DMS 273 treated with DMSO at 0.1 percent for 48 hours (cell line): ENCODE measurements around the gene MAGEA2B.
"Not testable (repeated sequence)": the region's sequence is repeated elsewhere in the genome, so short reads cannot be mapped to it uniquely, and the experiment has no call there.

ENCODE experiments used
- DNase-seq: peaks from one replicate; lab custom pipeline; 2025; lab: John Stamatoyannopoulos, UW

Gene MAGEA2B

GRCh38 chrX:152713815-152714787 lies at the start of gene MAGEA2B:
TSS of gene MAGEA2B (plus strand) at chrX:152714628. CDS start at chrX:152717107, 2,479 bp downstream.
- not testable (repeated sequence) for DNase-seq

- no peak for DNase-seq
Measured at GRCh38 chrX:152674135-152674534, 40.3 kb upstream of the MAGEA2B start.

- not testable (repeated sequence) for DNase-seq
Measured at GRCh38 chrX:152674652-152675051, 39.8 kb upstream of the MAGEA2B start.

- not testable (repeated sequence) for DNase-seq
Measured at GRCh38 chrX:152681012-152681411, 33.4 kb upstream of the MAGEA2B start.

- DNase-seq = not testable (repeated sequence)
Measured at GRCh38 chrX:152697952-152698931, 16.2 kb upstream of the MAGEA2B start, which contains the start of gene MAGEA3. TSS of gene MAGEA3 (plus strand) at chrX:152698794. CDS start at chrX:152700833, 2,039 bp downstream.

- not testable (repeated sequence) for DNase-seq
Measured at GRCh38 chrX:152700390-152700789, 14.0 kb upstream of the MAGEA2B start.

- not testable (repeated sequence) for DNase-seq
Measured at GRCh38 chrX:152706500-152706899, 7.9 kb upstream of the MAGEA2B start.

- DNase-seq = not testable (repeated sequence)
Measured at GRCh38 chrX:152709173-152709572, 5.3 kb upstream of the MAGEA2B start, which contains the start of gene CSAG2. TSS of gene CSAG2 (minus strand) at chrX:152709273. CDS start at chrX:152709112, 161 bp downstream.

GRCh38 chrX:152713195-152713594 lies 1.2 kb upstream of the MAGEA2B start:
- DNase-seq = not testable (repeated sequence)

- no peak for DNase-seq
Measured at GRCh38 chrX:152725409-152725808, 11.0 kb downstream of the MAGEA2B start.

GRCh38 chrX:152733261-152733975 lies 19.0 kb downstream of the MAGEA2B start, which contains the start of the genes CSAG1 and MAGEA12:
TSS of gene CSAG1 (minus strand) at chrX:152733721. CDS start at chrX:152732460, 1,261 bp downstream.
TSS of gene MAGEA12 (plus strand) at chrX:152733757. CDS start at chrX:152736162, 2,405 bp downstream.
- DNase-seq = peak; percentile 29

- DNase-seq = not testable (repeated sequence)
Measured at GRCh38 chrX:152734143-152734858, 19.9 kb downstream of the MAGEA2B start.

GRCh38 chrX:152735101-152735500 lies 20.7 kb downstream of the MAGEA2B start:
- DNase-seq = no peak

GRCh38 chrX:152735860-152736511 lies 21.6 kb downstream of the MAGEA2B start:
- no peak for DNase-seq

- not testable (repeated sequence) for DNase-seq
Measured at GRCh38 chrX:152736528-152736927, 22.1 kb downstream of the MAGEA2B start.

GRCh38 chrX:152738560-152738959 lies 24.1 kb downstream of the MAGEA2B start:
- no peak for DNase-seq

GRCh38 chrX:152753686-152754650 lies 39.5 kb downstream of the MAGEA2B start, which contains the start of gene MAGEA2:
TSS of gene MAGEA2 (minus strand) at chrX:152753842. CDS start at chrX:152751363, 2,479 bp downstream.
- DNase-seq = not testable (repeated sequence)

GRCh38 chrX:152754871-152755270 lies 40.4 kb downstream of the MAGEA2B start:
- DNase-seq = not testable (repeated sequence)
